SH-SY5Y (cell line): ENCODE data around the gene ZFHX3.
A peak's percentile ranks its signal among the peaks of the same experiment; 100 is the strongest.

ENCODE experiments used
- GATA2 ChIP-seq: IDR thresholded peaks from 2 replicates; pipeline ENCODE4 v1.6.1; 2011; ENCODE audit warnings: mild to moderate bottlenecking, low read depth, low read length
- GATA3 ChIP-seq: IDR thresholded peaks from 2 replicates; pipeline ENCODE4 v1.6.1; 2011; ENCODE audit warnings: low read depth, mild to moderate bottlenecking, low read length, moderate library complexity

Gene ZFHX3

DNA sequence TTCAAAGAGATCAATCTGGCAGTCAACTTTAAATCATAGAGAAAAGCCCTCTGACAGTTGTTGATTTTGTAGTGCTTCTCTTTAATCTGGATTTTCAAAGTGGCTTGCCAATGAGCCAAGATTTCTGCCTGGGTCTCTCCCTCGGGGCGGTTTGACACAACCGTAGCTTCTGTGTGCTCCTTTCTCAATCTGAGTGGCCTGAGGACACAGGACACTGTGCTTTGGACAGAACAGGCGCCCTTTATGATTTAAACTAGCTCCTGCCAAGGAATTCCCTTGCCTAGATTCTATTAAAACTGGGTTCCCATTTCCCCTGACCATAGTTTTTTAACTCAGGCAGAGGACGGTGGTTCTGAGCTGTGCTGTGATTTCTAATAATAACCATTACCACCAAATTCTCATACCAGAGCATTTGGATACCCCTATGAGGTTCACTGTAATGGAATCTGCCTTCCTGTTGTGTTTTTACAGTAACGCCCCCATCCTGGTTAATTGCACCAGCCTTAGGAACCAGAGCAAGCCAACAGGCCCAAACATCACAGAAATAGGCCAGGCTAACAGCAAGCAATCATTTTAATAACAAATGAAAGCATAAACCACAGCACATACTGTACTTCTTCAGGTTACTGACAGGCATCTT is 4.0 kb downstream of the ZFHX3 start:
- TF ChIP-seq GATA3 = no peak
- TF ChIP-seq GATA2 = no peak

DNA sequence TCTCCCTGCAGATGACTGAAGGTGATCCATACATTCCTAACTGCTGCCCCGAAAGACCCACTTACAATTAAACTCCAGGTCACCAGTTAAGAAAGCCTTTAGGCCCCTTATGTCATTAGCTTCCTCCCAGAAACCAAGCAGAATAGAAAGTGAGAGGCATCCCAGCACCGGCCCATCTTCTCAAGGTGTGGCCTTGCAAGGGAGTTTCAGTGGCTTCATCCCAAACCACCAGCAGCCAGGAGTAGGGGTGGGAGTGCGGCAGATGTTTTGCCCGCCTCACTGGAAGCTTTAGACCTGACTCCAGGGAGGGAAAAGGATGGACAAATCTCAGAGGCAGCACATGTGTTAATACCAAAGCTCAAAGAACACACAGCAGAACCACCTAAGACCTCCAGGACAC is 5.1 kb downstream of the ZFHX3 start:
- TF ChIP-seq GATA2 = no peak
- no peak for TF ChIP-seq GATA3

DNA sequence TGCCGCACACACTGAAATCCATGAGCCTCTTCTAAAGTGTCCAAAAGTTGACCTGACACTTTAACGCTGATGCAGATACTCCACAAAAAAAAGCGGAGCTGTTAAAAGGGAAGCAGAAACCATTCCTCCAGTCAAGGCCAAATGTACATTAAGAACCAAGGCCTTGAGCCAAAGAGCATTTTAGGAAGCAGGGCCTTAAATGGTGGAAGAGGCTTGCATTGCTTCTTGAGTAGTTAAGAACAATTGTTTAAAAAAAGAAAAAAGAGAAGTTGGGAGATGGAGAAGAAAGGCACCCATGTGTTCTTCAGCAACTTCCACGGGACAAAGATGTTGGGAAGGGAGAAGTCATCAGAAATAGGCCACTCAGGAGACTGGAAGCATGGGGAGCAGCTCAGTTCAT is 6.3 kb downstream of the ZFHX3 start:
- TF ChIP-seq GATA2 (no peak), GATA3 (no peak)

DNA sequence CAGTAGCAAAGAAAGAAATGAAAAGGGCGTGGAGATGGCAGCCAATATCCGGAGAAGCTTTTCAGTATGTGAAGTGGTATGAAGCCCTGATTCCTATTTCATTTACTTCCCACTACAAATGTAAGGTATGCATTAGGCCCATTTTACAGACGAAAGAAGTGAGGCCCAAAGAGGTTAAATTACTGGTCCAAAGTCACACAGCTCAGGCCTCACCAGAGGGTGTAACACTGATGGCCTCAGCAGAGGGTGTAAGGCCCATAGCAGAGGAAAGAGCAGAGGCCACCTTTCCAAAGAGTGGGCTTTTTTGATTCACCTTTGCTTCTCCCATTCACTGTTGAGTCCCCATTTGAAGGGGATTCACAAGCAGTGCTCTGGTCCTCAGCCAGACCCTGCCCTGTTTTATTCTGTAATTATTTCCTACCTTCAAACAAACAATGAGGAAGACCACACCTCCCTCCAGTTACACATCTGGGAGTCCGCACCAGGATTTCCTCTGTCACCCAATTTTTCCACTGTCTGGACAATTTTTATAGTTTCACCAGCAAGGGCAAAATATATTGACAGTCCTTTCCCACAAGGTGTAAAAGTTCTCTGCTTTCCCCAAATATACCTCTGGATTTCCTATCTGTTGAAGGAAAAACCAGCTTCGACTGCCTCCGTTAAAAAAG is 7.1 kb downstream of the ZFHX3 start:
- TF ChIP-seq GATA2 (no peak), GATA3 (no peak)

DNA sequence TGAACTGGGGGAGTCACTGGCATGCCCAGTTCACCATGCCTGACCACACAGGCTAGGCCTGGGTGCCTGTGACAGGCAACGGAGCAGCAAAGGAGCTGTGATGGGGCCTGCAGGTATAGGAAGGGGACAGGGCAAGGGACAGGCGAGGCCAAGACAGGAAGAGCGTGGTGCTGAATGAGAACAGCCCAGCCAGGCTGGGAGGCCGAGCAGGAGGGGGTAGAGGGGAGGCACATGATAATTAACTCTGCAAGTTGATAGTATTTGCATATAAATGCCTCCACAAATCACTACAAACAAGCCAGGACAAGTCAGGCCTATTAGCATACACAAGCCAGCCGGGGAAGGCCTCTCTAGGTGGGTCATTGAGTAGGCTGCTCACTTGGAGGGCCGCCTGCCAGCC is 7.8 kb downstream of the ZFHX3 start:
- TF ChIP-seq GATA2 = no peak
- TF ChIP-seq GATA3 = no peak

DNA sequence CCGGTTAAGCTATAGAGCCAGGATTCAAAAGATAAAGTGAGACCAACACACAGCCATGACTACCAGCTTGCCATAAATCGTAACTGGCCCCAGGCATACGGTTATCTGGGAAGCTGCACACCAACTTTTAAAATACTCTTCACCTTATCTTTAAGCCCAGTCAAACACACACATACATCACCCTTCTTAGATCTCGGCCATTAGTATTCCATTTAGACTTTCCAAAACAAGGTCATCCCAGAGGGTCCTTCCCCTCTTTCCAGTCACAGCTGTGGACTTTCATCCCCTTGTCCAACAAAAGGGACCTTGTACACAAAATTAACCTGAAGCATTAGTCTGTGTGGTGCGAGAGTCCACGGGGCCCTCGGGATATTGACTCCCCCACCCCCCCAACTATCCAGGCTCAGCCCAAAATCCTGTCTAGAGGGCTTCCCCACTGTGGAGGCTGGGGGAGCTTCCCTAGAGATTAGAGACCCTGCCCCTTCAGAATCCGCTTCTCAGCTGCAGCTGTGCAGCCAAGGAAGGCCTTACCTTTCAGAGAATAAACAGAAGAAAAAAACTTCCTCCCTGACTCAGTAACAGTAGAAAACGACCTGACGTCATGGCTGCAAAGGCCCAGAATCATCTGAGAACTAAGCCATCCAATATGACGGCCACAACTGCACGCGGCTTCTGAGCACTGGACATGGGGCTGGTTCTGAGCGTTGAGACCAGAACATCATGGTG is 9.9 kb downstream of the ZFHX3 start:
- TF ChIP-seq GATA3 (peak; percentile 72; the same call in 1 of the 2 replicates), GATA2 (peak; percentile 91)

DNA sequence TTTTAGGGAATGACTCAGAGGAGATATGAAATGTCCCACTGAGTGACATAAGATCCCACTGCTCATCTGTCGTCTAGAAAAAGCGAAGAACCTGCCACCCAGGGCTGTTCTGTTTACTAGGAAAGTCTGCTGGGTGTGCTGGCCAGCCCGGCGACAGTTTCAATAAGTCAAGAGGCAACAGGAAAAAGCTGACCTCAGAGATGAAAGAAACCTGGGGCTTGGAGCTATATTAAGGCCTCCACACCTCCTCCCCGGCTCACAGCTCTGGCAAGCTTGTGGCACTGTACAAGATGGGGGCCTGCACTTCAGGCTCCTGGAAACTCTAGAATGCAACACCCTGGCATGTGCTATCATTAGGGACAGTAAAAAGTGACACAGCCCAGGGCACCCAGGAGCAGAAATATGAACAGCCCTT is 10.6 kb downstream of the ZFHX3 start:
- no peak for TF ChIP-seq GATA3
- TF ChIP-seq GATA2 = no peak

DNA sequence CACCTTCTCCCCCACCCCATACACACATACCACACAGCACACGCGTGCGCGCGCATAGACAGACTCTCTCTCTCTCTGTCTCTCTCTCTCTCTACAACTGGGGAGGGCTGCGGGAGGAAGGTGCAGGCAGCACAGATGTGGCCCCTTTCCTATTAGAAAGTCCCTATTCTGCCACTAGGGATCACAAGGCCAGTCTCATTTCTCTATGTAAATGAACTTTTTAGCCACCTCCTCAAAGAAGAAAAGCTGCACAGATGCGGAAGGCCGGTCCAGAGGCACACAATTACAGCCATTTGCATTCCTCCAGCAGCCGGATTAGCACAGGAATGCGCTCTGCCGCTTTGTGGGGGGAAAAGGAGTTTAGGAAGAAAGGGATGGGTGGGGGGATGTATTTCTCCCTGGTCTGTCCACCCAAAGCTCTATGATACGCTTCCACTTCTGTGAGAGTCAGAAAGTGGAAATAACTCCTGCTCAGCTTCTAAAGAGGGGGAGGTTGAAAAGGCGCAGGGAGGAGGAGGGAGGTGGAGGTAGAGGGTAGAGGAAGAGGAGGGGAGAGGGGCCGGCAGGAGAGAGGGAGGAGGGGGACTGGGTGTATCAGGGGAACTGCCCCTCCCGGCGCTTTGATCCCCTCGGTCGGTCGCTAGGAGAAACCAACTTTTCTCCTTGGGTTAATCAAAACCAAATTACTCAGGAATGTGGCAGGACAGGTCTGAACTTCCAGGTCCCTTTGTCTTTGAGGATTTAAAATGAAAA is 11.7 kb downstream of the ZFHX3 start:
- no peak for TF ChIP-seq GATA2
- TF ChIP-seq GATA3 = no peak

DNA sequence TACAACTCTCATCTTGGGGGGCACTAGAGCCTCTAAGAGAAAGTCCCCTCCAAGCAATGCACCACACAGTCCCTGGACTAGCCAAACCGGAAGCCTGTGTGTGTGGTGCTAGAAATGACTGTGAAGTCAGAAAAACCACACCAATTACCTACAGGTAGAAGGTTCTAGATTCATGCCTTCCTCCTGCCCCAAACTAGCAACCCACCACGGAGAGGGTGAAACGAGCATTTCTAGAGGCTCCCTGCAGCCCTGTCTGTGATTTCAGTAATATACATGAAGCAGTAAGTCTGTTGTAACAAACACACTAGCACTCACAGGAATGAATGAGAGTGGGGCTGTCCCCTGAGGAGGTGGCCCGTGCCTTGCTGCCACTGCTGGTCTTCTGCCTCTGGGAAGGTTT is 13.6 kb downstream of the ZFHX3 start:
- TF ChIP-seq GATA3 = no peak
- TF ChIP-seq GATA2 = no peak

DNA sequence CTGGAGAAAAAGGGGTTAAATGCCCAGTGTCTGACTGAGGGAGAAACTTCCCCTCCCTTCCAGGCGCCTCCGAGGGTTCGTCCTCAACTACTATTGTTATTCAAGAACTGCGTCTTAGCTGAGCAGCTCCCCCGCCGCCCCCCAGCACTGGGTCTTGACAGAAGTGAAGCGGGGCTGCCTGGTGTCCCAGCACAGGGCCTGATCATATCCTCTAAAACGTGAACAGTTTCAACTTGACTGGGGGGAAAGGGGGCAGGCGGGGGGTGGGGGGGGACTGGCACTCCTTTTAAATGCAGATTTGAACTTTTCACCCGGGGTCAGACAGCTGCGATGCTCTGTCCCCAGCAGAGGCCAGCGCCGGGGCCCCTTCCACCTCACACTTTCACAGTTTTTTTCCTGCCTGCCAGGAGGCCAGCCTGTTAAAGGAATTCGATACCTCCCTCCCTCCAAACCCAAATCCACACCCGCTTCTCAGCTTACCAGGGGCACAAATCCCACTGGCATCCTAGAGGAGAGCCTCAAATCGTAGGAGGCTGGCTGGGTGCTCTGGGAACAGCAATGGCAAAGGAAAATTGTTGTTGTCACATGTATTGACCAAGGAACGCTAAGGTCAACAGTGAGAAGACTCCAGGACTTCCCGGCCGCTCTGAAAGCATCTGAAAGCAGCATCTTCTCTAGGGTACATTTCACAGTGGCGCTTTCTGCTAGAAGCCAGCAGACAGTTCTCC is 14.5 kb downstream of the ZFHX3 start:
- TF ChIP-seq GATA3 = no peak
- no peak for TF ChIP-seq GATA2

DNA sequence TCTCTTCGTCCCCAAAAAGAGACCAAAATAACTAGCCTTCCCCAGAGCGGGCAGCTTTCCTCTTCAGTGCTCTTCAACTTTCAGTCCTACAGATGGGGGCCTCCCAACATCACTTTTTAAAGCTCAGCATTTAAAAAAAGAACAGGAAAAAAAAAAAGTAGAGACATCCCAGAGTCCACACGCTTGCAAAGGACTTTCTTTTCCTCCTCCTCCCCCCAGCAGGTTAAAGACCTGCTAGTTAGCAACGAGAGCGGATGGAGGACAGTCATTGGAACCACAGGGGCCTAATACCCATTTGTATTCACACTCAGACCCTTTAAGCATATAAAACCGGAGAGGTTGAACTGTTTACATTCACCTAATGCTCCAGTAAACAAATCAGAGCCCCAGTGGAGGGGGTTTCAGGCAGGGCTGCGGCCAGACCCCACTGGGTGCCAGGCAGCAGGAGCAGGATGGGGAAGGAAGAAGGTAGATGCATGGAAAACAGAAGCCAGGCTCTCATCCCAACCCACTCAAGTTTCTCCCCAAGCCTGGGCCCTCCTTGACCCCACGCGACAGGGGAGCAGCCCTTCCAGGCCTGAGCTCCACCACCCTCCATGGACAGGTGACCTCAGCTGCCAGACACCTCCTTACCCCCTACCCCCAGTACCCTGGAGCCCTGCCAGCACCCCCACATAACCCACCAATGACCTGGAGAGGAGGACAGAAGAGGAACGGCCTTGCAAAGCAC is 15.2 kb downstream of the ZFHX3 start:
- TF ChIP-seq GATA2 (no peak), GATA3 (no peak)

DNA sequence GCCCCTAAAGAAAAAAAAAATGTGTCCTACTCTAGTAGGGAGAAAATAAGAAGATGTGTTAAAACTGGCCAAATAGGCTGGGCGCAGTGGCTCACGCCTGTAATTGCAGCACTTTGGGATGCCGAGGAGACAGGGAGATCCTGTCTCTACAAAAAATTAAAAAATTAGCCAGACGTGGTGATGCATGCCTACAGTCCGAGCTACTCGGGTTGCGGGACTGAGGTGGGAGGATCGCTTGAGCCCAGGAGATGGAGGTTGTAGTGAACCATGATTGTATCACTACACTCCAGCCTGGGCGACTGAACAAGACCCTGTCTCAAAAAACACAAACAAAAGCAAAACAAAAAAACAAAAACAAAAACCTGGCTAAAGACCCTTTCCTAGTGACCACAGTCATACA is 15.9 kb downstream of the ZFHX3 start:
- TF ChIP-seq GATA3 = no peak
- TF ChIP-seq GATA2 = no peak
